Stimulated activated CD8-positive, alpha-beta memory T cell treated with anti-CD3 and anti-CD28 coated beads, Interleukin-15, amount 100 ng/mL, for 4 hours (primary cell): ENCODE measurements around the gene TRAF3.

Experiments
- DNase-seq, 2 donors: peaks; one replicate each; pipeline ENCODE4 v3.0.0-alpha.2; 2020; ENCODE audit warnings: low read depth in 2 of 2

TRAF3 gene

DNA sequence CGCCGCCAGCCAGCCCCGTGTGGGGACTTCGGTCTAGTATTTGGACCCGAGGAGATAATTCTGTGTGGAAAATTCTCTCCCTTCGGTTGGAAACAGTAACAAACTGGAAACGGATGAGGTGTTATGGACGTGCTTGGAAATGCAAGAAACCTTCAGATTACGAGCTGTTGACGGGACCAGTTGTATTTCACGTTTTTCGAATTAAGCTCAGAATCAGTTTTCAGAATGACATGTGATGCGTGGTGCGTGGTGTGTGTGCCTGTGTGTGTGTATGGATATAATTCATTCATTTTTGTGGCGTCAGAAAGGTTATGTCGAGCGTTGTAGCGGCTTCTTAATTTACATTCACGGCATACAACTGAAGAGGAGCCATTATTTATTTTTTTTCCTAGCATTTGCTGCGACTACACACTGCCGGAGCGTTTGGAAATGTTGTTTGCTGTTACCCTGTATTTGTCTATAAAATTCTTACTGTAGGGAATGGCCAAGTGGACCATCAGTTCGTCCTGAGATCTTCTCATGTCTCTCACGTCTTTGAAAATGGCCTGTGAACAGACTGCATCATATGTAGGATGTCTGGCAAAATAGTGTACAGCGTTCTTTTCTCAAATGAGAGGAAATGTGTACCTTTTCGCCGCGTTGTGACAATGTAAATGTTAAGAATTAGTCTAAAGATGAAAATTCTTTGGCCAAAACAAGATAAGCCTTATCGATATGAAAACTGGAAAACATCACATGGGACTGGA is 1.3 kb downstream of the TRAF3 start:
- DNase-seq = no peak

DNA sequence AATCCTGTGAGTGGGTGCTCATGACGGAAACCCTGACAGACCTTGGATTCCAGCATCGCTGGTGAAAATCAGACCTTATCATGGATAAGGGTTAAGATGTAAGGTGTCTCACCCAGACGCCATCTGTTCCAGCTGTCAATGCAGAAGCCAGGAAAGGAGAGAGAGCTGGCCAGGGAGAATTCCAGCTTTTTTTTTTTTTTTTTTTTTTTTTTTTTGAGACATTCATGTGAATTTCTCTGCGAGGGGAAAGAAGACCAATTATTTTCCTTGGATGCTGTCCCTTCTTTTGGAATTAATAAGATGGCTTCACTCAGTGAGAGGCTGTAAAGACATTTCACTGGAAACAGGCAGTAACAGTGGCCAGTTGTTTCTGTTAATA is 1.8 kb downstream of the TRAF3 start:
- no peak for DNase-seq

DNA sequence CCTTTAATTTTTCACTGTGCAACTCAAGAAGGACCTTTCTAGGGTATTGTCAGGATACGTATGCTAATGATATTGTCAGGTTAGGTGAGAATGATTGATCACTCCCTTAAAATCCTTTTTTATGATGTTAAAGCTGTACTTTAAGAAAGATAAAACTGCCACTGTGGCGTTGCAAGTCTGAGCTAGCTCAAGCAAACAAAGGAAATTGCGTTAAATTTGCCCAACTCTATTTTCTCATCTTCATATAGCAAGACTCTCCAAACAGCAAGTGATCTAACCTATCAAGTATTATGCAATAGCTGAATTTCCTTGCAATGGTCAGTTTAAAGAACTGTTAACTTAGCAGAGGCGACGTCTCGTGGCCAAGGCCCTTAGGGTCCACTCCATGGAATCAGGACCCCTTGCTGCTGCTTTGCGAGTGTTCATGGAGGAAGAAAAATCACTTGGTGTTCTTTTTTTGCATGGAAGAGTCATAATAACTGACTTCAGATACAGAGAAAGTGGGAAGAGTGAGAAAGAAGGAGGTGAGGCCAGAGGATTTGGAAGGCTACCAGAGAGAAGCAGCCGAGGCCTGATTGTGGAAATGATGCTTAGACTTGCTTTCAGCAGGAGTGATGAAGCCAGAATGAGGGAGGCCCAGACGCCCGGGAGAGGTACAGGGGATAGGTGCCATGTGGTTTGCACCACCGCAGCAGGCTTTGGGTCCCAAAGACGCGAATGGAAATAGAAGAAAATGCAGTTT is 2.5 kb downstream of the TRAF3 start:
- no peak for DNase-seq

DNA sequence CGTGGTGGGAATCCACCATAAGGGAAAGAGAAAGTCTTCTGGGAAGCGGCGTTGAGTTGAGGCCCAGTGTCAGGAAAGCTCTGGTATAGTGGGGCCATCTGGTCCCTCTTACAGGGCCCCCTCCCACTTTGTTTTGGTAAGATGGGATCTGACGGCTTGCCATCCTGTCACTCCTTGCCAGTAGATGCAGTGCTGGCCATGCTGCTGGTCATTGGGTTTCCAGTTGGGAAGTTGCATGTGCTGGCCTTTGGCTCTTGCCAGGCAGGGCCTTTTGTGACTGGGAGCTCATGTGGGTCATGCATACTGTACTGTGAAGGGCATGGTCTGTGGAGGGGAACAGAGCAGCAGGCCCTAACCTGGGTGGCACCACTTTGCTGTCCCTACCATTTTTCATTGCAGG is 3.8 kb downstream of the TRAF3 start:
- DNase-seq = no peak

DNA sequence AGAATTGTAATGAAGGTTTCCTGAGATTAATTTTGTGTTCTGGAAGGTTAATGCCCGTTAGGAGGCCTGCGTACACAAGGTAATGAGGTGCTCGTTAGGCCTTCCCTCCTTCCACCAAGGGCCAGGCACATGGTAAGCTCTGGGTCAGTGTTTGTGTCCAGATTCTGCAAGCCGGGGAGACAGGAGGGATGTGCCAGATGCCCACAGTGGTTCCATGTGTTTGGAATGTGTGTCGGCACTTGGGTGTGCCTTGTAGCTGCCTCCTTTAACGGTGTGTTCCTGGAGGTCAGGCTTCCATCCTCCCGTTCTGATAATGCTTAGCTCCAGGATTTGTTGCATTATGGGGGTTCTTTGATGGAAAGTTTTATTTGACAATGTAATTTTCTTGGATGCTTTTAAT is 5.7 kb downstream of the TRAF3 start:
- no peak for DNase-seq

DNA sequence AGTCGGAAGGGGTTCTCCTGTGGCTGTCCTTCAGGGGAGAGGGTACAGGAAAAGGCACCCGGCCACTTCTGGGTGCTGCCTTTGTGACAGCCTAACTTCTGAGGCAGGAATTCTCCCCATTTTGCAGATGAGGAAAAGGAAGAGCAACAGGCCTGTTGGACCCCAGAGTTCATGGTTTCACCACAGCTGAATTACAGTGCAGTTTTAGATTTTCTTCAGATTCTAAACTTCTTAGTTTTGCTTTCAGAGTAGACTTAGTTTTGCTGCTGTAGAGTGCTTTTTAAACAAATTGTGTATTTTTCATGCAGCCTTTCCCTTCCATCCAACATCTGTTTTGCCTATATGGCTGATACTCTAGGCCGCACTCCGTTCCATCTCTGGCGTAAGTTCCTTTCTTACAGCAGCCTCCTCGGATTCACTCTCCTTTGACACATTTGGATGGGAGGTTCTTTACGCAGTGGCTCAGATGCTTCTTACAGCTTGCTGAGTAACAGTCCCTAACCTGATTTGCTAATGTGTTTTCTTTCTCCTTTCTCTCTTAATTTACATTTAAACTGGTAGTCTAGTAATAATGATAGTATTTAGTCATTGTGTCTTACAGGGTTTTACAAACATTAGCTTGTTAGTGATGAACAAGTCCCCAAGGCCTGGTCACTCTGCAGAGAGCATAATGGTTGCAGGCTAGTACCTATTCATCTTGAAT is 7.8 kb downstream of the TRAF3 start:
- DNase-seq = no peak

DNA sequence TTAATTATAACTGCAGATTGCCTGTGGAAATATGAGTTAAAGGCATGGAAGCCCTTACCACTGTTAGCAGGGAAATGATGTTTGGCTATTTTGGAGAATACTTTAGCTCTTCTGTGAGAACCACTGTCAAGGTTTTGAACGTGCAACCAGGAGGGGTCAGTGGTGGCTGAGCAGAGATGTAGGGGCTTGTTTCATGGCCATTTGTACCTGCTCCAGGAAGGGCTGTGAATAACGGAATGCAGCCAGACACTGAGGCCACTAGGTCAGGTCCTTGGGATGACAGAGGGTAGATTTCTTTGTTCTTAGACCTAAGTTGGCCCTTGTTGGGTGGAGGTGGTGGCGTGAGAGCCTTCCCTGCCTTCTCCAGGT is 8.3 kb downstream of the TRAF3 start:
- no peak for DNase-seq

DNA sequence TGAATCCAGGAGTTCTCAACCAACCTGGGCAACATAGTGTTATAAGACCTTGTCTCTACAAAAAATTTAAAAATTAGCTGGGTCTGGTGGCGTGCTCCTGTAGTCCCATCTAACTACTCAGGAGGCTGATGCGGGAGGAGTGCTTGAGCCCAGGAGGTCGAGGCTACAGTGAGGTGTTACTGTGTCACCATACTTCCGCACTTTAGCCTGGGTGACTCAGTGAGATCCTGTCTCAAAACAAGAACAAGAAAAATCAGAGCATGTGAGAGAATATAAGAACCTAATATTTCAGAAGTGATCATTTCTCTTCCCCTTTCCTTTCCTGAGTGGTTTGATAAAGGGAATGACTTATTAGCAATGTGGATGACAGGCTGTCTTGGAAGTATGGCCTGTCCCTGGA is 9.5 kb downstream of the TRAF3 start:
- DNase-seq = no peak

DNA sequence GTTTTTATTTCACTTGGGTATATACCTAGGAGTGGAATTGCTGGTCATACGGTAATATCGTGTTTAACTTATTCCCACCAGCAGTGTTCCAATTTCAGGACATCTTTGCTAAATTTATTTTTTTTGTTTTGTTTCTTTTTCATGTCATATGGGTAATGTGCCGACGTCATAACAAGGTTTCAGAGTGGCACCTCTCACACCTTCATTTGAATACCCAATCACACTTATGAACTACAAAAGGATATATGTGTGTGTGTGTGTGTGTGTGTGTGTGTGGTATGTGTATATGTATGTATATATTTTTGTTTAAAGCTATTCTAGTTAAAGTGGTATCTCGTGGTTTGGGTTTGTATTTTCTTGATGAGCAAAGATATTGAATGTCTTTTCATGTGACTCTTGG is 12.1 kb downstream of the TRAF3 start:
- no peak for DNase-seq

DNA sequence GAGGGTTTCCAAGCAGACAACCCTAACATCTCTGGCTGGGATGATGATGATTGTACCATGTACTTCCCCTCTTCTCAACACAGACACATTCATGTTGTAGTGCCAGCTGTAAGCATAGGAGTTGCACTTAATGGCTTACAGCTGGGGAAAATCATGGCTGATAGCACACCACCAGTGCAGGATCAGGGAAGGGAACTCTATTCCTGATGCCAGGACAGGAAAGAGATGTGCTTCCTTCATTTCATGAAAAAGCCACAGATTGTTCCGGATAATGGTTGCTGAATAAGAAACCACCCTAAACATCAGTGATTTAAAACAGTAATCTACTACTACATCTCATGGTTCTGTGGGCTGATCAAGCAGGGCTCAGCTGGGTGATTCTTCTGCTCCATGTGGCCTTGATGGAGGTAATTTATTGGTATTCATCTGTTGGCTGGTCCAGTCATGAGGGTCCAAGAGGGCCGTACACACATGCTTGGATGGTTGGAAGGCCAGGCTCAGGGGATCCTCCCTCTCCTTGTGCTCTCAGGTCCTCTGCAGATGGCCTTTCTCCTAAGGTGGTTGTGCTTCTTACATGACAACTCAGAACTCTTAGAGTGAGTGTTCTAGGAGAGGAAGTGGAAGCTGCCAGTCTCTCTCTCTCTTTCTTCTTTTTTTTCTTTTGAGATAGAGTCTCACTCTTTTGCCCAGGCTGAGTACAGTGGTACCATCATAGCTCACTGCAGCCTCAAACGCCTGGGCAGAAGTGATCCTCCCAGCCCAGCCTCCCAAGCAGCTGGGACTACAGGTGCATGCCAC is 16.5 kb downstream of the TRAF3 start:
- no peak for DNase-seq

DNA sequence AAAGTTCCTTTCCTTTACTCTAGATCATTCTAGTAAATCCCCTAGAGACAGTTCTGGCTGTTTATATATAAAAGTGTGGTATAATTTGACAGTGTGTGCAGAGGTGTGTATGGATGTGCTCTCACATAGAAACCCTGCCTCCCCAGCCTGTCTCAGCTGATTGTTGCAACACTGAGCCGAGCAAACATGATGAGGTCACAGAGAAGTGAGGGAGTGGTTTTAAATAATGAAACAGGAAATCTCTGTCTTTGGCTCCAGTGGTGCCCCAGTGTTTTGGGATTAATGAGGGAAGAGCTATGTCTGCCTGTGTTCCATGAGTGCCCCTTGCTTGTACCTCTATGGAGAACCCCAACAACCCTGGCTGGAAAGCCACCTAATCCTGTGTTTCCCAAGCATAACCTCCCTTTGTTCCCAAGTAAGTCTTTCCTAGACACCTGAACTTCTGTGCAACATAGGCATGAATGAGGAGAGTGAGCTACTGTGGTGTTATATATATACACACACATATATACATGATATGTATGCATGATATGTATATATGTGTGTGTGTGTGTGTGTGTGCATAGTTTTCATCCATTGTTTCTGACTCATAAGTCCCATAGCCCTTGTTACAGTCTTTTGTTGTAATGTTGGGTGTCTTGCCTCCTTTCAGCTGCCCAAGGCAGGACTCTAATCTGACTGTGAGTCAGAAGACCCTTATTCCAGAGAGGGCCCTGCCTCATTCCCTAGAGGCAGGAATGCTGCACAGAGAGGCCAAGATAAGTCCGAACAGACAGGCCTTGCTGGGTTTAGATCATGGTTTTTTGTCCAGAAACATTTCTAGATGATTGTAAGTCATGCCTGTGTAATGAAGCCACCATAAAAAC is 18.0 kb downstream of the TRAF3 start:
- DNase-seq = no peak

DNA sequence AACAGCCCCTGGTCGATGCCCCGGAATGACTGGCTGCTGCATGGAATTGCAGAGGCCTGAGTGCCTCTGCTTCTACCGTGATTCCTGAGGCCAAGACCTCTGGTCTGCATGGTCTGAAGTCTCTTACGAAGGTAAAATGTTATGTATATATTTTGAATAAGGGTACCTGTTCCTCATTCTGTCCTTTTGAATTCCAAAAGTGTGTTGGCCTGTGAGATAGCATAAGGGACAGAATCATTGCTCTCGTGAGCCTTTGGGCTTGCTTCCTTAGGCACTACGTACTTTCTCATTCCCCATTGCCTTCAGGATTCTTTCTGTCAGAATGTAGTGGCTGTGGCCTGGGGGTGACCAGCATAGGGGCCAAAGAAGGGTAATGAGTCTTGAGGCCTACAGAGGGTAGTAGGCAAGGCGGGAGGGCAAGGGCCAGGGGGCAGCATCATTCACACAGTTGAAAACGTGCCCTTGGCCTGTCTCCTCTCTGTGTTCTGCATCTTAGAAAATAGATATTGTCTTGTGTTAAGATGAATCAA is 19.5 kb downstream of the TRAF3 start:
- no peak for DNase-seq

DNA sequence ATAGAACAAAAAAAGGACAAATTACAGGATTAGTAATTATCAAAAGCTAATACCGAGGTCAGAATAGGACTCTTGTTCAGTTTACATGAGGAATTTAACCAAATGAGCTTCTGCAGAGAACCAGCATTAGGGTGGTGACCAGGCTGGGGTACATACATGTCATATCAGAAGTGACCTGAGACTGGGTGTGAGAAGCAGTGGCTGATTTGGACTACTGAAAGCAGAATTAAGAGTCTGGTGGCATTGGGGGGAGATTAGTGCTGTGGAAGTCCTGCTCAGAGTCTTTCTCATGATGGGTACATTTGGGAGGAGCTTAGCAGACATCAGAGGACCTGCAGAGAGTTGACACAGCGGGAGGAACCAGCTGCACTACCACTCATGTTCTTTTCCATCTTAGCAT is 21.7 kb downstream of the TRAF3 start:
- no peak for DNase-seq

DNA sequence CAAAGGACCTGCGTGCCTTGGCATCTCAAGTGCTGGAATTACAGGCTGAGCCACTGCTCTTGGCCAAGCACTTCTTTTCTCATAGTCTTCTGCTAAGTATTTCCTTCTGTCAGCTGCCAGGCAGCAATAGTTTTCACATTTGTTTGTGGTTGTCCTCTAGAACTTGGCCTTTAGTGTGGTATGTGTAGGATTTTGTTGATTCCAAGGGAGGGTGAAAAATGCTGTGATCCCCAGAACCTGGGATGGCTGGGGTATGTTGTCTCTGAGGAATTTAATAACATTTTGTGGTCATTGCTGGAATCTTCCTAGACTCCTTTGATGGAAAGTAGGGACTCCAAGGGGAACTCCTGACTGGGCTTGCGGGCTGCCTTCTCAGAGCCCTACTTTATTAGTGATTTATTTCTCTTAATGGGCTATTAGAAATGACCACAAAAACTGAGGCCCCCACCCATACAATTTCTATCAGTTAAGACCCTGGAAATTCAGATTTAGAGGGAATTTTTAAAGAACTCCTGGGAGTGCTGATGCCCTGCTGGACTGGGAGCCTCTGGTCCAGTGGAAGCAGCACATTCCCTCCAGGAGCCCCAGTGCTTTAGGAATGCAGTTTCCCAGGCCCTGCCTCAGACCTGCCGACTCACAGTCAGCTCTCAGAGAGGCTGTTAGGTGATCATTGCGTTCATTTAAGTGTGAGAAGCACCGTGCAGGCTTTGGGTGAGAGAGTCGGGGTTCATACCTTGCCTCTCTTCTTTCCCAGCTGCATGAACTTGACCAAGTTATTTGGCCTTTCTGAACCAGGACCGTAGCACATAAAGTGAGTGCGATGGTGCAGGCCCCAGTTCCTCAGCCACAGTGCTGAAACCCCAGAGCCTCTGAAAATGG is 22.7 kb downstream of the TRAF3 start:
- no peak for DNase-seq

DNA sequence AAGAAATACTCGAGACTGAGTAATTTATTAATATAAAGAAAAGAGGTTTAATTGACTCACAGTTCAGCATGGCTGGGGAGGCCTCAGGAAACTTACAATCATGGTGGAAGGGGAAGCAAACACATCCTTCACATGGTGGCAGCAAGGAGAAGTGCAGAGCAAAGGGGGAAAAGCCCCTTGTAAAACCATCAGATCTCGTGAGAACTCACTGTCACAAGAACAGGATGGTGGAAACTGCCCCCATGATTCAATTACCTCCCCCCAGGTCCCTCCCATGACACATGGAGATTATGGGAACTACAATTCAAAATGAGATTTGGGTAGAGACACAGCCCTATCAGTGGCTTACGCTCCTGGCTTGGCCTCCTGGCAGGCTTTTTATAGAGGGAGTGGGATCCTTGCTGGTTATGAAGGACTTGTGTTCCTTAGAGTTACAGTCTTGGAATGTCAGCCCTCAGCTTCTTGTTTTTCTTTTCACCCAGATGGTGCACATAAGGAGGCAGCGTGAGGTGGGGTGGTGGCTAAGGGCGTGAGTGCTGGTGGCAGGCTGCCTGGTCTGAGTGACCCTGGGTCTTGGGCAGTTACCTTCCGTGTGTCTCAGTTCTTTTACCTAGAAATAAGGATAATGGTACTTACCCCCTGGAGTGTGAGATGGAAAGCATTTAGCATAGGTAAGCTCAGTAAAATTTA is 25.7 kb downstream of the TRAF3 start:
- no peak for DNase-seq

DNA sequence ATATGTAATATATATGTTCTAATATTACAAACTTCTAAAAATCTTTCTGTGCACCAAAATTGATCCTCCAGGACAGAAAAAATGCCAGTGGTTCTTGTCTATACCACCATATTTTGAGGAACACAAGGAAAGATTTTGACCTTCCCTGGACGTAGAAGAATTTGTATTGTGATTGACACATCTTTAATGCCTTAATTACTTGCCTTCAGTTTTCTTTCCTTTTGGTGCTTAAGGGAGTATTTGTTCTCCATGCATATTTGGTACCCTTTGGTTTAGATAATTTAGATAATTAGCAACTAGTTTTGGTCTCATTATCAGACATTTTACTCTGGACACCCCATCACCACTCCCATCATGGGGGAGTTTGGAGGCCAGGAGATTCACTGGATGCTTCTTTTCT is 27.6 kb downstream of the TRAF3 start:
- DNase-seq = no peak

DNA sequence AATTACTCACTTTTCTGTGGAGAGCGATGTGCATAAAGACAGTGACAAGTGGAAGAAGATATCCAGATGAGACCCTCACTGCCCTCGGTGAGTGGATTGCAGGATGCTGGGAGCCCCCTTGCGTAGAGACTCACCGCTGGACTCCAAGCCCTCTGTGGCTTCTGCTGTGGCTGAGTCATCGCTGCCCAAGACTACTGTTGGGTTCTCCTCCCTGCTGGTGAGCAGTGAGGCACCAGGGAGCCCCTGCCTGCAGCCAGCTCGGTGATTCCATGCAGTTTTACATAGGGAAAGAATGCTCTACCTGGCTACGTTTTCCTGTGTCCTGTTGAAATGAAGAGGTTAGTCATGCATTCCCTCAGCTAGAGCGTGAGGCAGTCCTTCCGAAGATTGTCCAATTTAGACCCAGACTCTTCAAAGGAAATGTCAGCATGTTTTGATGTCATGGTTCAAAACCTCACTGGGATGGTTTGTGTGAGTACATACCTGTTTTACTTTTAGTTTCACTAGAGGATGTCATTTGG is 28.2 kb downstream of the TRAF3 start:
- no peak for DNase-seq

DNA sequence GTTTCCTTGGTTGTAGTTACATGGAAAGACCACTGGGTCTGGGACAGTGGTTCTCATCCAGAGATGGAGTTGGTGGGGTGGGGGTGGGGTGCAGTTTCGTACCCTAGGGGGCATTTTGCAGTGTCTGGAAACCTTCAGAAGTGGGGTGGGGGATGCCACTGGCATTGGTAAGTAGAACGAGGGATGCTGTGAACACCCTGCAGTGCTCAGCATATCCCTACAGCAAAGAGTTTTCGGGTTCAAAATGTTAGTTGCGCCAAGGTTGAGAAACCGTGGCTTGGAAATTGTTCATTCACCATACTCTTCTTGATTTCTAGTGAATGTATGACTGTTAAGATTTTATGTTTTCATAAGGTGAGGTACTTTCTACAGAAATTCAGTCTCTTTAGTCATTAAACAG is 28.7 kb downstream of the TRAF3 start:
- DNase-seq = no peak

DNA sequence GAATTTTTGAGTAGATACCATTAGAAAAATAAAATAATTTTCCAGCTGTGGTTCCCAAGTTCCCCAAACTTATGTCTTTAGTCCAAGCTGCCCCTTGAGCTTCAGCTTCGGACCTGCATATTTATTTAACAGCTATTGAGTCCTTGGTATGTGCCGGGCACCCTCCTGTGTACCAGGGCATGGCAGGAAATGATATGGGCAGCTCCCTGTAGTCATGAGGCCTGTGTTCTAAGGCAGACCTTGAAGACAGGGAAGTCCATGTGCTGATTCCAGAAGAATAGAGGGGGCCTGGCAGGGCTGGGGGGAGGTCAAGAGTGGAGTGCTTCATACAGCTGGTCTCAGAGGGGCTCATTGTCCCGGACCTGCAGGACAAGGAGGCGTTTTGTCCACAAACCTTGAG is 29.2 kb downstream of the TRAF3 start:
- DNase-seq = no peak
